8988T (cell line): ENCODE data around the gene CALML3.
"Not testable (repeated sequence)": the region's sequence is repeated elsewhere in the genome, so short reads cannot be mapped to it uniquely, and the experiment has no call there.

Experiments
- DNase-seq: peaks from one replicate; pipeline ENCODE4 v3.0.0; 2011

The CALML3 gene

GRCh38 chr10:5524641-5525560, at the start of gene CALML3:
CALML3 (plus strand) TSS chr10:5524961; CDS start chr10:5525086, 125 bp downstream.
- no peak for DNase-seq

- not testable (repeated sequence) for DNase-seq
Observed at GRCh38 chr10:5475088-5475487, 49.7 kb upstream of the CALML3 start.

- not testable (repeated sequence) for DNase-seq
Observed at GRCh38 chr10:5475974-5476807, 48.6 kb upstream of the CALML3 start.

GRCh38 chr10:5476918-5477525, 47.7 kb upstream of the CALML3 start:
- no peak for DNase-seq

- DNase-seq, result no peak
Observed at GRCh38 chr10:5477948-5478693, 46.6 kb upstream of the CALML3 start.

- no peak for DNase-seq
Observed at GRCh38 chr10:5478694-5479305, 46.0 kb upstream of the CALML3 start.

- DNase-seq, result no peak
Observed at GRCh38 chr10:5479481-5480161, 45.1 kb upstream of the CALML3 start.

- DNase-seq, result no peak
Observed at GRCh38 chr10:5480162-5480941, 44.4 kb upstream of the CALML3 start.

GRCh38 chr10:5481121-5481520, 43.6 kb upstream of the CALML3 start:
- peak; percentile 8 for DNase-seq

- DNase-seq, result peak; percentile 0
Observed at GRCh38 chr10:5482016-5482415, 42.7 kb upstream of the CALML3 start.

- DNase-seq, result no peak
Observed at GRCh38 chr10:5484205-5484604, 40.6 kb upstream of the CALML3 start.

- DNase-seq, result no peak
Observed at GRCh38 chr10:5485290-5485689, 39.5 kb upstream of the CALML3 start.

- DNase-seq, result no peak
Observed at GRCh38 chr10:5485948-5486852, 38.6 kb upstream of the CALML3 start.

- no peak for DNase-seq
Observed at GRCh38 chr10:5486853-5487235, 37.9 kb upstream of the CALML3 start.

GRCh38 chr10:5488272-5489161, 36.2 kb upstream of the CALML3 start:
- DNase-seq, result no peak

- DNase-seq, result no peak
Observed at GRCh38 chr10:5490032-5490431, 34.7 kb upstream of the CALML3 start.

- no peak for DNase-seq
Observed at GRCh38 chr10:5490698-5491464, 33.9 kb upstream of the CALML3 start.

GRCh38 chr10:5491477-5491876, 33.3 kb upstream of the CALML3 start:
- DNase-seq, result no peak
